ENCODE data around the gene MARS1. TPM values are rescaled to one million over a fixed set of nuclear protein-coding genes. Genes with fewer than 3 reads are reported as not detected.

The MARS1 gene
- total RNA-seq, 1 experiment from 2014 or later: 94.8 TPM

DNA sequence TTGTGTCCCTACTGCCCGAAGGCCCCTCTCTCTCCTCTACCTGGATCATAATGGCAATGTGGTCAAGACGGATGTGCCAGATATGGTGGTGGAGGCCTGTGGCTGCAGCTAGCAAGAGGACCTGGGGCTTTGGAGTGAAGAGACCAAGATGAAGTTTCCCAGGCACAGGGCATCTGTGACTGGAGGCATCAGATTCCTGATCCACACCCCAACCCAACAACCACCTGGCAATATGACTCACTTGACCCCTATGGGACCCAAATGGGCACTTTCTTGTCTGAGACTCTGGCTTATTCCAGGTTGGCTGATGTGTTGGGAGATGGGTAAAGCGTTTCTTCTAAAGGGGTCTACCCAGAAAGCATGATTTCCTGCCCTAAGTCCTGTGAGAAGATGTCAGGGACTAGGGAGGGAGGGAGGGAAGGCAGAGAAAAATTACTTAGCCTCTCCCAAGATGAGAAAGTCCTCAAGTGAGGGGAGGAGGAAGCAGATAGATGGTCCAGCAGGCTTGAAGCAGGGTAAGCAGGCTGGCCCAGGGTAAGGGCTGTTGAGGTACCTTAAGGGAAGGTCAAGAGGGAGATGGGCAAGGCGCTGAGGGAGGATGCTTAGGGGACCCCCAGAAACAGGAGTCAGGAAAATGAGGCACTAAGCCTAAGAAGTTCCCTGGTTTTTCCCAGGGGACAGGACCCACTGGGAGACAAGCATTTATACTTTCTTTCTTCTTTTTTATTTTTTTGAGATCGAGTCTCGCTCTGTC, 31.0 kb upstream of the MARS1 start:
- no peak for DNase-seq (ENCODE audit: low read depth)

DNA sequence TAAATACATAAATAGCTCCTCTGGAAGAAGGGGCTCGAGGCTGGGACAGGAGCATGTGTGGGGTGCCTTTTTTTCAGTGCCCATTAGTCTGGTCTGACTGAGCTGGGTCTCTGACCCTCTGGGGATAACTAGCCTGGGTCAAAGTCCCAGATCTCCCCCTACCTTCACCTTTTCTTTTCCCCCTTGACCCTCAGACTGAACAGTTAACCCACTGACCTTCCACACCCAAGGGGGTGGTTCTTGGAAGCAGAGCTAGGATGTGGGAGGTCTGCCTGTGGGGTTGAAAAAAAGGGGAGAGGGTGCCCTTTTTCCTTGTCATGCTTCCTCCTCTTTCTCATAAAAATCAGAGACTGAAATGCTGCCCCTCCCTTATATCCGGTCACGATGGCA, 29.2 kb upstream of the MARS1 start:
- no peak for DNase-seq (ENCODE audit: low read depth)

DNA sequence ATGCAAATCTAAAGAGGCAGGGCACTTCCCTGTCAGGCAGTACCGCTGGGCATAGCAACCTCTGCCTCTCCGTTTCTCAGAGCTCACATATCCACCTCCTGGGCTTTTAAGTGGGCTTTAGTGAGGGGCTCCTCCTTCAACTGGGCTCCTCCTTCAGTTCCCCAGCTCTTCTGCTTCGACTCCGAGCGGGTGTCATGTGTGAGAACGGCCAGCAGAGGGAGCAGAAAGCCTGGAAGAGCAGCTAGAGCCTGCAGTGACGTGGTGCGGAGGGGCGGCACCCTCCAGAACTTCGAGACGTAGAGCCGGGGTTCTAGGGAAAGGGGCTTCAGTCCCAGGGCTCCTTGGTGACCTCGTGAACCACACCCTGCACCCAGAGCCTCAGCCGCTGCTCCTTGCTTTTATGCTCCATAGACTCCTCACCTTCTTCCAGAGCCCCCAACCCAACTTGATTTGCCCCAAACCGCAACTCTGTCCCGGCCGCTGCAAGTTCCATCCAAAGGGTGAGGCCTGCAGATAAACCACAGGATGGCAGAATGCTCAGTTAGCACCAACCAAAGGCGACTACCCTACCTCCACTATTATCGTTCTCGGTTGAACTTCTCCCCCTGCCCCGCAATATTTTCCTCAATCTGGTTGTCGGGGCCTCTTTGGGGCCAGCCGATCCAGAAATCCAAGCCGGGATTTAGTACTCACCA, 28.7 kb upstream of the MARS1 start:
- peak; percentile 89 for DNase-seq (ENCODE audit: low read depth)

DNA sequence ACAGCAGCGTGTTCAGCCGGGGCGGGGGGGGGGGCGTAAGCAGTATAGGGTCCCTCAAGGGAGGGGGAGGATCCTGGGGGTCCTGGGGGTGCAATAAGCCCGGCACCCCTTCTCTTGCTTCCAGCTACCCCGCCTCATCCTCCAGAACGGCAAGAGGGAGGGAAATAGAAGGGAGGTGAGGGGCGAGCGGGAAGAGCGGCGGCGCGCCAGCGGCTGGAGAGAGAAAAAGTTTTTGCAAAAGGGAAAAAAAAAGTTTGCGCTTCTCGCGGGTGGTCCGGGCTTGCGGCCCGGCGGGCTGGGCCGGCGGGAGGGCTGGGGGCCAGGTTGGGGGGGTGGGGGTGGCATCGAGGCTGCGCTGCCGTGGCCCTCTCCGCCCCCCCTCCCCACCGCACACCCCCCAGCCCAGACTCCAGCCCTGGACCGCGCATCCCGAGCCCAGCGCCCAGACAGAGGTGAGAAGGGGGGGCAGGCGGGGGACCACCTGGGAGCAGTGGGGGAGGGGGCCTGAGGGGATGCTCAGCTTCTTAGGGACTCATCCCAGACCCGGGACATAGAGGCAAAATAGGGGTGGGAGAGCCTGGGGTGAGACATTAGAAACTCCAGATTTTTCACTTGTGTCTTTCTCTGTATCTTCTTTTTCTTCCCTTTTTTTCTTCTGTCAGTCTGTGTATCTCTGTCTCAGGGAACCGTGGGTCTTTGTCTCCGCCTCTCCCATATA, 28.0 kb upstream of the MARS1 start, which contains the start of gene GLI1:
Gene GLI1 (plus strand): TSS at position 36 of the 718 bp plus-strand sequence. CDS start 3,907 bp downstream, outside the sequence.
- DNase-seq (ENCODE audit: low read depth): no peak

DNA sequence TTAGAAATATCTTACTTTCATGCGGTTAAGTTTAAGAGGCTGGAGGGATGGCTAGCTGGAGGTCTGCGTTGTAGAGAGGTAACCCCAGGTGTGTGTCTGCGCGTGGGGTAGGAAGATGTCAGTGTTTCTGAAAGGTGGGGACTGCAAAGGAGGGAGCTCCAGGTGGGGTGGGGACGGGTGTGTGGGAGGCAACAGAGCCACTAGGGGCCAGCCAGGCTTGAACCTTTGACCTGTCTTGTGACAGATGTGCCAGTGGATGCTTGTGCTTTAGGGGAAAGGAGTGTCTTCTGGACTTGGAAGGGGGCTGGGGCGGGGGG, 27.4 kb upstream of the MARS1 start:
- DNase-seq (ENCODE audit: low read depth): no peak

DNA sequence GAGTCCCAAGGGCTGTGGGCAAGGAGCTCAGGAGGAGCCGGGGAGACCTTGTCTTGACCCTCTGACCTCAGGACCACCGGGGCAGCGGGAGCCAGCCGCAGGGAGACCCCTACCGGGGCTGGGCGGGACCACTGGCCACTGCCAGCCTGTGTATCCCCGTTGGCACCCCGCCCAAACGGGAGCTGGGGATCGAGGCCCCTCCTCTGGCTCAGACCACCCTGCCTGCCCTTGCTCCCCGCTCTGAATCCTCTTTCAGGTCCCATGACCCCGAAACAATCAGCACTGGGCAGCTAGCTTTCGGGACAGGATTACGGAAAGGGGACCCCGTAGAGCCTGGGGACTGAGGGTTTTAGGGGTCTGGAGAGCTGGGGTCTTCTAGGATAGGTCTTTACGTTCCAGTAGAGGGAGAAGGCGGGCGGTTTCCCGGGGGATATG, 27.0 kb upstream of the MARS1 start:
- DNase-seq (ENCODE audit: low read depth): no peak

DNA sequence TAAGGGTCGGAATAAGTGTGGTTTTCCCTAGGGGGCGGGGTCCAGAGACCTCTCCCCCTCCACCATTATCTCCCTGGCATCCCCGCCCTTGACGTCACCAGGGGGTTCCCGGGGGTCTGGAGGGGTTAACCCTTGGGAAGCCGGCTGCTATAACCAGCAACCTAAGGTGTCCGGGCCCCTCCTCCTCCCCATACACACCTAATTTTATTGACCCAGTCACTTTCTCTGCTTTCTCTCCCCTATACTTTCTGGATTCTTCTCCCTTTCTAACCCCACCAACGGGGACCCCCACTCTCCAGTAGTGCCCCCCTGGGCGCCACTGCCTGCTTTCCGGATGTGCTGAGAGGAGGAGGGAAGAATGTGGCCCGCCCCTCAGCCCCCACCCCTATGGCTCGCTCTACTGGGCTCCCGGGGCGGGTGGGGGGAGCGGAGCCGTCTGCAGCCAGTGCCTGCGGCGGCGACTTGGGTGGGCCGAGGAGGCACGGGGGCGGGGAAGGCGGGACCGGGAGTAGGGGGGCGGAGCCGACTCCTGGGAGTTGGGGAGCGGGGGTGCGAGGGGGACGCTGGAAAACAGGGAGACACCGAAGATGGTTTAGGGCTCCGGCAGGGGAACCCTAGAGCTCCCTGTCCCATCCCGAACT, 26.5 kb upstream of the MARS1 start:
- DNase-seq (ENCODE audit: low read depth): peak; percentile 61

DNA sequence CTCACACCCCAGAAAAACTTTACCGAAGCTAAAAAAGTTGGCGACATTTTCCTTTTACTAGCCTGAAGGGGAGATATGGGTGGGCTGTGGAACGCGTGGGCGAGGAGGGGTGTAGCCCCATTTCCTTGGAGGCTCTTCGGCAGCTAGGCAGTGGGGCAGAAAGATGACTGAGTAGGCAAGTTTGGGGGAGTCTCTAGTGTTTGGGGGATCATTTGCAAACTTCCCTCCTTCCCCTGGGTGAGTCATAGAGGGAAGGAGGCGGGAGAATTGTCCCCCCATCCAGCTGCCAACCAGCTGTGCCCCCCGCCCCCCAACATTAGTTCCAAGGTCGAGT, 26.0 kb upstream of the MARS1 start:
- DNase-seq (ENCODE audit: low read depth): no peak

DNA sequence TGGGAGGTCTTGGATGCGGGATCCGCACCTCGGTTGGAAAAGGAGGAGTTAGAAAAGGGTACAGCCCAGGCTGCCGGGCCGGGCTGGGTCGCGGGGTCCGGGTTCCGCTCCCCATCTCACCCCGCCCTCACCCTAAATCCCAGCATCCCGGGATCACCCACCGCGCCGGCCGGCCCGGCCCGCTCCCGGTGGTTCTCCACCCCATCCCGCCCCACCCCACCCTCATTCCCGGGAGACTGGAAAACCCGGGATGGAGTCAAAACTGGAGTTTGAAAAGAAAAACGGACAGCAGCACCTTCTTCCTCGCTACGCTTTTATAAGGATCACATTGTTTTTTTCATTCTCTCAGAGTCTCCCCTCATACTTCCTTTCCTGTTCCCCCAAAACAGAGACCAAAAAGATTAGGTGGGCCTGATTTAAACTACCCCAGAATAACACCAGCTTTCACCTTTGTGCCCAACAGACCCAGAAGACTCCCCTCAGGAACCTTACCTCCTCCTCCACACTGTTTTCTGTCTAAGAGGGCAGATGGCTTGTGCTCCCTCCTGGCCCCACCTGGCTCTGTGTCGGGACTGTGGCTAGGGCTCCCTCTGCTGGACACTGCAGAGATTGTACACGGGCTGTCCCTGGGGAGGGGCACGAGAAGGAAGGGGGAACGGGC, 25.5 kb upstream of the MARS1 start:
- DNase-seq (ENCODE audit: low read depth): peak; percentile 84

DNA sequence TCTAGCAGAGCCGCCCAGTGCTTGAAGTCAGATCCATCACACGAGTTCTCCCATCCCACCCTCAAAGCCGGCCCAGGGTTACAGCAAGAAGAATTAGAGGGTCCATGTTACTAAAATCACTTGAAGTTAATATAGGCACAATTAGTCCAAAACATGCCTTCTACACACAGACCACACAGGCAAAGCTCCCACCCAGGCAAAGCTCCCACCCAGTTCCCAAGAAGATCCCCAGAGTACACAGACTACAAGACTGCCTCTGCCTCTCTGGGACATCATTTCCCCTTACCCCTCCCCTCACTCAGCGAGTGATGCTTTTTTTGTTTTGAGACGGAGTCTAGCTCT, 25.0 kb upstream of the MARS1 start:
- DNase-seq (ENCODE audit: low read depth): no peak

DNA sequence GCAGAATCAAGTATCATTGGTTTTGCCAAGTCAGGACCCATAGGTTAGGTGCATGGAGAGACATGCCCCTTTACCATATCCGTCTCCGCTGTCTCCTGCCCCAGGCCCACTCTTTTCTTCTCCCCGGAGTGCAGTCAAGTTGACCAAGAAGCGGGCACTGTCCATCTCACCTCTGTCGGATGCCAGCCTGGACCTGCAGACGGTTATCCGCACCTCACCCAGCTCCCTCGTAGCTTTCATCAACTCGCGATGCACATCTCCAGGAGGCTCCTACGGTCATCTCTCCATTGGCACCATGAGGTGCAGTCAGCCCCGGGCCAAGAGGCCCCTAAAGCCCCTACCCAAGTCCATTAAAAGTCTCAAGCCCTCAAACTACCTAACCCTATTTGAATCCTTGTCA, 23.3 kb upstream of the MARS1 start:
- DNase-seq (ENCODE audit: low read depth): no peak

DNA sequence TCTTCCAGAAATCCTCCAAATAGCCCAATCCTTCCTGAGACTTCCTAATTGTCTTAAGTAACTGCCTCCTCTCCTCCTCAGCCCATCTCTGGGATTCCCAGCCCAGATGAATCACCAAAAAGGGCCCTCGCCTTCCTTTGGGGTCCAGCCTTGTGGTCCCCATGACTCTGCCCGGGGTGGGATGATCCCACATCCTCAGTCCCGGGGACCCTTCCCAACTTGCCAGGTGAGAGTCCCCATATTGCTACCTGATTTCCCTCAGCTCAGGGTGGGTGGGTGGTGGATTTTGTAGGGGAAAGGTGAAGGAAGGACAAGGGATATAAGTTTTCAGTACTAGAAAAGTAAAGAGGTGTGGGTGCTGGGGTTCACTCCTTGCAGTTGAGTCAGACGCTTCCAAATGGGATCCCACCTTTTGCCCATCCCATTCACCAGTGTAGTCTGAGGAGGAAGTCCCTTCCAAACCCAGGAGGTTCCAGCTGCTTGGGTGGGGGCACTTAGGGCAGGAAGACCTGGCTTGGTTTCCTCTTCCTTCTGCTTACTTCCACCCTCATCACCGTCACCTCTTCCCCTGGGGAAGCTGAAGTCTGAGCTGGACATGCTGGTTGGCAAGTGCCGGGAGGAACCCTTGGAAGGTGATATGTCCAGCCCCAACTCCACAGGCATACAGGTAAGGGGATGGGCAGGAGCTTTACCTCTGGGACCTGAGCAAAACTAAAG, 22.7 kb upstream of the MARS1 start:
- no peak for DNase-seq (ENCODE audit: low read depth)

DNA sequence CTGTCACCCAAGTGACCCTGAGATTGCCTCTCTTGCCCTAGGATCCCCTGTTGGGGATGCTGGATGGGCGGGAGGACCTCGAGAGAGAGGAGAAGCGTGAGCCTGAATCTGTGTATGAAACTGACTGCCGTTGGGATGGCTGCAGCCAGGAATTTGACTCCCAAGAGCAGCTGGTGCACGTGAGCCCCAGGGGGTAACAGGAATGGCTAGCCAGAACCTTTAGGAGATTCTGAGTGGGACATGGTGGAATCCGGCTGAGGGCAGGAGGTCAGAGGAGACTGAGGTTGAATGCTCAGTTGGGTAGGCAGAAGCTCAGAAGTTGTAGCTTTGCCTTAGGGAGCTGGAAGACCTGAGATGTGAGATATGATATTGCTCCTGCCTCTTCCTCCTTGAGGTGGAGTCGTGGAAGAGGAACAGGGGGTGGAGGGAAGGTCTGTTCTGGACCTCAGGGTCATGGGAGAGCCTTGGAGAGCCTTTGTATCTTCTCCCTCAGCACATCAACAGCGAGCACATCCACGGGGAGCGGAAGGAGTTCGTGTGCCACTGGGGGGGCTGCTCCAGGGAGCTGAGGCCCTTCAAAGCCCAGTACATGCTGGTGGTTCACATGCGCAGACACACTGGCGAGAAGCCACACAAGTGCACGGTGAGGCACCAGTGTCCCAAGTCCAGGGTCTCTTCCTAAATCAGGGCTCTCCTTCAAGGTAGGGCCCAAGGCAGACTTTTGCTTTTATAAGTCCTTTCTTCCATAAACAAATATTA, 21.9 kb upstream of the MARS1 start:
- DNase-seq (ENCODE audit: low read depth): no peak

DNA sequence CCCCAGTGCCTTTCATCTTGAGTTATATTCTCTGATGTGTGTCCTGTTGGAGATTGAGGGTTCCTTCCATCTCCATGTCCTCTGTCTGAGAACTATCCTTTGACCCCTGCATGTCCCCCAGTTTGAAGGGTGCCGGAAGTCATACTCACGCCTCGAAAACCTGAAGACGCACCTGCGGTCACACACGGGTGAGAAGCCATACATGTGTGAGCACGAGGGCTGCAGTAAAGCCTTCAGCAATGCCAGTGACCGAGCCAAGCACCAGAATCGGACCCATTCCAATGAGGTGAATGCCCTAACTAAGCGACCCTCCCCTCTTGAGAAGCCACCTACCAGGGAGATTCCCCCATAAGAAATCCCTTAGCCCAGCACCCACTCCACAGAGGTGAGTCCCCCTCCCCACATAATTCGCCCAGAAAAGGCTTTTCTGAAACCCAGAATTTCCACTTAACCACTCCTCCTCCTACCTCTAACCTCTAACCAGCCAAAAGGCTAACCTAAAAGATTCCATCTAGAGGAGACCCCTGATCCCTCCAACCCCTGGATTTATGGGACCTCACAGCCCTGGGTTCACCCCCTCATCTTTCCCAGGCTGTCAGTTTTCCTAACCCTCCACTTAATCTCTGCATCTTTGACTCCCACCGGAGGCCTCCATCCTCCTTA, 20.5 kb upstream of the MARS1 start:
- DNase-seq (ENCODE audit: low read depth): no peak

DNA sequence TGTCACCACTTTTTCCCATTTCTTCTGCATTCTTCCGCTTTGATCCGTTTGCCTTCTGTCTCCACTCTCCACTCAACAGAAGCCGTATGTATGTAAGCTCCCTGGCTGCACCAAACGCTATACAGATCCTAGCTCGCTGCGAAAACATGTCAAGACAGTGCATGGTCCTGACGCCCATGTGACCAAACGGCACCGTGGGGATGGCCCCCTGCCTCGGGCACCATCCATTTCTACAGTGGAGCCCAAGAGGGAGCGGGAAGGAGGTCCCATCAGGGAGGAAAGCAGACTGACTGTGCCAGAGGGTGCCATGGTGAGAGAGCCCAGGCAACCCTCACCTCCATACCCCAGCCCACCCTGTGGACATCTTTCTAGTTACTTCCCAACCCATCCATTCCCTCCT, 20.0 kb upstream of the MARS1 start:
- DNase-seq (ENCODE audit: low read depth): no peak

DNA sequence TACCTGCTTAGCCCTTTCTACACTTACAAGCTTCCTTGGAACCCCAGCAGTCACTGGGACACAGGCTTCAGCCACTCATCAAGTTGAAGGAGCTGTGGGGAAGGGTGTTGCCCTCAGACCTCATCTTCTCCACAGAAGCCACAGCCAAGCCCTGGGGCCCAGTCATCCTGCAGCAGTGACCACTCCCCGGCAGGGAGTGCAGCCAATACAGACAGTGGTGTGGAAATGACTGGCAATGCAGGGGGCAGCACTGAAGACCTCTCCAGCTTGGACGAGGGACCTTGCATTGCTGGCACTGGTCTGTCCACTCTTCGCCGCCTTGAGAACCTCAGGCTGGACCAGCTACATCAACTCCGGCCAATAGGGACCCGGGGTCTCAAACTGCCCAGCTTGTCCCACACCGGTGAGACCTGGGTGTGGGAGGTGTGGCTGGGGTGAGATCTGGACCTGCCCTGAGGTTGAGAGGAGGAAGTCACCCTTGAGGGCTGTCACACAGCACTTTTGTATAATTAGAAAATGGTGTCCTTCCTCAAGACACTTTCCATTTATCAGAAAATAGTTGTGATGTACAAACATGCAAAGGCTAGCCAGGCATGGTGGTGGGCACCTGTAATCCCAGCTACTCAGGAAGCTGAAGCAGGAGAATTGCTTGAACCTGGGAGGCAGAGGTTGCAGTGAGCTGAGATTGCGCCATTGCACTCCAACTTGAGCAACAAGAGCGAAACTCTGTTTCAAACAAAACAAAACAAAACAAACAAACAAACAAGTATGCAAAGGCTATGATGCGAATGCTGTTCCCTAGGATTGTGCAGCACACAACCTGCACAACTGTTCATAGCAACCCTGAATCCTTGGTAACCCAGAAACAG, 18.3 kb upstream of the MARS1 start:
- DNase-seq (ENCODE audit: low read depth): peak; percentile 20

DNA sequence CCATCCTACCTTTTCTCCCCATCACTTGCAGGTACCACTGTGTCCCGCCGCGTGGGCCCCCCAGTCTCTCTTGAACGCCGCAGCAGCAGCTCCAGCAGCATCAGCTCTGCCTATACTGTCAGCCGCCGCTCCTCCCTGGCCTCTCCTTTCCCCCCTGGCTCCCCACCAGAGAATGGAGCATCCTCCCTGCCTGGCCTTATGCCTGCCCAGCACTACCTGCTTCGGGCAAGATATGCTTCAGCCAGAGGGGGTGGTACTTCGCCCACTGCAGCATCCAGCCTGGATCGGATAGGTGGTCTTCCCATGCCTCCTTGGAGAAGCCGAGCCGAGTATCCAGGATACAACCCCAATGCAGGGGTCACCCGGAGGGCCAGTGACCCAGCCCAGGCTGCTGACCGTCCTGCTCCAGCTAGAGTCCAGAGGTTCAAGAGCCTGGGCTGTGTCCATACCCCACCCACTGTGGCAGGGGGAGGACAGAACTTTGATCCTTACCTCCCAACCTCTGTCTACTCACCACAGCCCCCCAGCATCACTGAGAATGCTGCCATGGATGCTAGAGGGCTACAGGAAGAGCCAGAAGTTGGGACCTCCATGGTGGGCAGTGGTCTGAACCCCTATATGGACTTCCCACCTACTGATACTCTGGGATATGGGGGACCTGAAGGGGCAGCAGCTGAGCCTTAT, 17.4 kb upstream of the MARS1 start:
- no peak for DNase-seq (ENCODE audit: low read depth)

DNA sequence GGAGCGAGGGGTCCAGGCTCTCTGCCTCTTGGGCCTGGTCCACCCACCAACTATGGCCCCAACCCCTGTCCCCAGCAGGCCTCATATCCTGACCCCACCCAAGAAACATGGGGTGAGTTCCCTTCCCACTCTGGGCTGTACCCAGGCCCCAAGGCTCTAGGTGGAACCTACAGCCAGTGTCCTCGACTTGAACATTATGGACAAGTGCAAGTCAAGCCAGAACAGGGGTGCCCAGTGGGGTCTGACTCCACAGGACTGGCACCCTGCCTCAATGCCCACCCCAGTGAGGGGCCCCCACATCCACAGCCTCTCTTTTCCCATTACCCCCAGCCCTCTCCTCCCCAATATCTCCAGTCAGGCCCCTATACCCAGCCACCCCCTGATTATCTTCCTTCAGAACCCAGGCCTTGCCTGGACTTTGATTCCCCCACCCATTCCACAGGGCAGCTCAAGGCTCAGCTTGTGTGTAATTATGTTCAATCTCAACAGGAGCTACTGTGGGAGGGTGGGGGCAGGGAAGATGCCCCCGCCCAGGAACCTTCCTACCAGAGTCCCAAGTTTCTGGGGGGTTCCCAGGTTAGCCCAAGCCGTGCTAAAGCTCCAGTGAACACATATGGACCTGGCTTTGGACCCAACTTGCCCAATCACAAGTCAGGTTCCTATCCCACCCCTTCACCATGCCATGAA, 16.8 kb upstream of the MARS1 start:
- DNase-seq (ENCODE audit: low read depth): no peak
